ENCODE results near the gene TARBP1.
"Not testable (repeated sequence)": the region's sequence is repeated elsewhere in the genome, so short reads cannot be mapped to it uniquely, and the experiment has no call there.

TARBP1 gene

GRCh38 chr1:234400773-234401172 lies 78.2 kb downstream of the TARBP1 start:
- TF ChIP-seq CTCF (conservative IDR thresholded peaks at IDR 0.05; ENCODE audit: low read depth, low read length), result no peak
- DNase-seq (ENCODE audit: low read depth), result peak; percentile 43
- H3K4me3 ChIP-seq (ENCODE audit: low read depth, low read length), result no peak overlapping the region

GRCh38 chr1:234399515-234399914 lies 79.5 kb downstream of the TARBP1 start:
- not testable (repeated sequence) for H3K4me3 ChIP-seq (ENCODE audit: low read depth, low read length); DNase-seq (ENCODE audit: low read depth)

DNA sequence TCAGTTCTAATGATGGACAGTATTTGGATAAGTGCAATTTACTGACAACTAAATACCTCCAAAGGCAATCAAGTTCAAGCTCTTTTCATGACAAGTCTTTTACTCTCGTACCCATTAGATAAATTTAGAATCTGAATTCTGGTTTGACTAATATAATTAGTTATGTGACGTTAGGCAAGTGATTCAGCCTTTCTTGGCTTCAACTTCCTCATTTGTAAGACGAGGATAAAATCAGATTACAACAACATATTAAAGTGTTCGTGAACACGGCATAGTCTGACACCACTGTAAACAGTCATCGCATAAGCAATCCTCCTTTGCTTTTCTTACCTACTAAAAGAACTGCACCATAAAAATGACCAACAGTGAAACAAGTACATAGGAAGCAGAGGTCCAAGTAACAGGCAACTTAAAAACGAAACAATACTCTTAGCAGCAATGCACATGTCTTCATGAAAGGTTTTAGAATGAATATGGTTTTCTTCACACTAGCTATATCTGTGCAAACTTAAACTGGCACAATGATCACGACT lies 80.1 kb downstream of the TARBP1 start:
- no peak overlapping the region for H3K4me3 ChIP-seq (ENCODE audit: low read depth, low read length)
- DNase-seq (ENCODE audit: low read depth), result peak; percentile 2

DNA sequence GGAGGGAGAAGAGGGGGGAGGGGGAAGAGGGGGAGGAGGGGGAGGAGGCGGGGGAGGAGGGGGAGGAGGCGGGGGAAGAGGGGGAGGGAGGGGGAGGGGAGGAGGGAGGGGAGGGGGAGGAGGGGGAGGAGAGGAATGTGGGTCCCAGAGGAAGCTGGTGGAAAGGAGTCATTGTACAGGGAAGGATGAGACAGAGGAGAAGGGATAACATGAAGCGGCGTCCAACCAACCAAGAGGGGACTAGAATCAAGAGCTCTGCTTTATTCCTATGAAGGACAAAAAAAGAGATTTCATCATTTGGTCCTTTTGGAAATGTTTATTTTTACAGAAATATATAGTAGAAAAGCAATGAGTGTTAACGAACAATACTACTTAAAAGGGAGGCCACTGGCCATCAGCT lies 81.2 kb downstream of the TARBP1 start:
- no peak overlapping the region for H3K4me3 ChIP-seq (ENCODE audit: low read depth, low read length)
- TF ChIP-seq CTCF (conservative IDR thresholded peaks at IDR 0.05; ENCODE audit: low read depth, low read length), result no peak
- DNase-seq (ENCODE audit: low read depth), result no peak

More for the DNA sequence above, 80.1 kb downstream of the TARBP1 start:
- no peak for TF ChIP-seq CTCF (conservative IDR thresholded peaks at IDR 0.05; ENCODE audit: low read depth, low read length)

GRCh38 chr1:234396871-234397270 lies 82.1 kb downstream of the TARBP1 start:
- H3K4me3 ChIP-seq (ENCODE audit: low read depth, low read length), result no peak overlapping the region
- DNase-seq (ENCODE audit: low read depth), result no peak
- no peak for TF ChIP-seq CTCF (conservative IDR thresholded peaks at IDR 0.05; ENCODE audit: low read depth, low read length)

DNA sequence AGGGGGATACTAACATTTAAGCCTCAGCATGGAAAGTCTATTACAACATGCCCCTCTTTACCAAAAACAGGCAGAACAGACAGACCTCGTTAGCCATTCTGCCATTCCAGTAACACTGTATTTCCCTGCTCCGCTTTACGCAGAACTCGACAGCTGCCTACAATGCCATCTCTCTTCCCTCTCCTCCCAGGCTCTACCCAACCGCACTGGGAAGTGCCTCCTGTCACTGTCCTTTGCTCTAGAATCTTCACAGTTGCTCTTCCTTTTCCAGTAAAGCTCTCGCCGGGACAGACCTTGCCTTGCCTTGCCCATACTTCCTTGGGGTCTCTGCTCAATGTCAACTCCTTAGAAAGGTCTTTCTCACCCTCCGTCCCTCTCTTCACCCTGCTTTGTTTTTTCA lies 82.9 kb downstream of the TARBP1 start:
- H3K4me3 ChIP-seq (ENCODE audit: low read depth, low read length), result no peak overlapping the region
- no peak for DNase-seq (ENCODE audit: low read depth)
- TF ChIP-seq CTCF (conservative IDR thresholded peaks at IDR 0.05; ENCODE audit: low read depth, low read length), result no peak

- no peak for TF ChIP-seq CTCF (conservative IDR thresholded peaks at IDR 0.05; ENCODE audit: low read depth, low read length)
- no peak overlapping the region for H3K4me3 ChIP-seq (ENCODE audit: low read depth, low read length)
- DNase-seq (ENCODE audit: low read depth), result no peak
Measured at GRCh38 chr1:234395297-234395696, 83.7 kb downstream of the TARBP1 start.
